HepG2 (cell line): ENCODE results near the gene CREB1.

Experiments
- CTCF ChIP-seq: sonication (generic); formaldehyde crosslinking; IDR thresholded peaks from 2 replicates; pipeline ENCODE4 v1.5.0; 2020; ENCODE audit warnings: mild to moderate bottlenecking, missing genetic modification reagents, moderate library complexity
- HDAC1 ChIP-seq: sonication (generic); formaldehyde crosslinking; IDR thresholded peaks from 2 replicates; pipeline ENCODE4 v1.5.1; 2020; ENCODE audit warnings: mild to moderate bottlenecking, missing genetic modification reagents
- MYPOP ChIP-seq: sonication (generic); formaldehyde crosslinking; IDR thresholded peaks from 2 replicates; pipeline ENCODE4 v1.8.1; 2023; ENCODE audit warnings: mild to moderate bottlenecking, moderate library complexity, missing genetic modification reagents
- NR3C1 ChIP-seq: sonication (generic); formaldehyde crosslinking; IDR thresholded peaks from 2 replicates; pipeline ENCODE4 v1.4.0; 2020; ENCODE audit warnings: missing genetic modification reagents
- PHF8 ChIP-seq: sonication (generic); formaldehyde crosslinking; IDR thresholded peaks from 2 replicates; pipeline ENCODE4 v1.5.0; 2020; ENCODE audit warnings: missing genetic modification reagents
- POLR2A ChIP-seq, 2 experiments: IDR thresholded peaks; 2 replicates each; pipeline ENCODE4 v1.6.1; 2011; ENCODE audit warnings: low read depth in 2 of 2, low read length in 2 of 2, mild to moderate bottlenecking in 1 of 2, moderate library complexity in 1 of 2; ENCODE audit not compliant: insufficient read depth in 1 of 2
- SNRNP70 ChIP-seq: fragments of 200-400 bp; formaldehyde crosslinking; IDR thresholded peaks from 2 replicates; pipeline ENCODE4 v1.6.1; 2017; ENCODE audit warnings: mild to moderate bottlenecking, low read depth, low read length, moderate library complexity
- THAP8 ChIP-seq: sonication (generic); formaldehyde crosslinking; IDR thresholded peaks from 2 replicates; pipeline ENCODE4 v1.5.1; 2020; ENCODE audit warnings: missing genetic modification reagents, mild to moderate bottlenecking, borderline replicate concordance
- ZNF510 ChIP-seq: sonication (generic); formaldehyde crosslinking; IDR thresholded peaks from 2 replicates; pipeline ENCODE4 v1.4.0; 2020; ENCODE audit warnings: low read depth, mild to moderate bottlenecking, missing genetic modification reagents
- ZNF607 ChIP-seq: sonication (generic); formaldehyde crosslinking; IDR thresholded peaks from 2 replicates; pipeline ENCODE4 v1.5.1; 2020; ENCODE audit warnings: missing genetic modification reagents, mild to moderate bottlenecking, borderline replicate concordance
- ZNF772 ChIP-seq: sonication (generic); formaldehyde crosslinking; IDR thresholded peaks from 2 replicates; pipeline ENCODE4 v1.5.0; 2020; ENCODE audit warnings: mild to moderate bottlenecking, missing genetic modification reagents

GRCh38 chr2:207603486-207603885 is 73.7 kb downstream of the CREB1 start:
- TF ChIP-seq NR3C1 (no peak), THAP8 (no peak), ZNF607 (no peak), HDAC1 (CRISPR knock-in tag) (no peak), POLR2A (IDR thresholded peaks at IDR 0.05; ENCODE audit: insufficient read depth in 1 of 2, low read depth in 2 of 2, low read length in 2 of 2) (no peak), ZNF510 (CRISPR knock-in tag) (no peak), MYPOP (CRISPR knock-in tag) (no peak), ZNF772 (no peak), SNRNP70 (no peak), CTCF (CRISPR knock-in tag) (no peak), PHF8 (CRISPR knock-in tag) (no peak)
